ENCODE measurements around the gene F5.
"Not testable (repeated sequence)": the region's sequence is repeated elsewhere in the genome, so short reads cannot be mapped to it uniquely, and the experiment has no call there.

The F5 gene

GRCh38 chr1:169538998-169539871, 47.0 kb downstream of the F5 start:
- DNase-seq (ENCODE audit: low spot score), result no peak

DNA sequence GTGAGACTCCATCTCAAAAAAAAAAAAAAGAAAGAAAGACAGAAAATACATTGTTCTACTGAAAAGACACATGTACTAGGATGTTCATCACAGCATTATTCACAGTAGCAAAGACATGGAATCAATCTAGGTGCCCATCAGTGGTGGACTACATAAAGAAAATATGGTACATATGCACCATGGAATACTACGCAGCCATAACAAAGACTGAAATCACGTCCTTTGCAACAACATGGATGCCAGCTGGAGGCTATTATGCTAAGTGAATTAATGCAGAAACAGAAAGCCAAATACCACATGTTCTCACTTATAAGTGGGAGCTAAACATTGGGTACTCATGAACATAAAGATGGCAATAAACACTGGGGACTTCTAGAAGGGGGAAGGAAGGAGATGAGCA, 51.6 kb downstream of the F5 start:
- no peak for DNase-seq (ENCODE audit: low spot score)

DNA sequence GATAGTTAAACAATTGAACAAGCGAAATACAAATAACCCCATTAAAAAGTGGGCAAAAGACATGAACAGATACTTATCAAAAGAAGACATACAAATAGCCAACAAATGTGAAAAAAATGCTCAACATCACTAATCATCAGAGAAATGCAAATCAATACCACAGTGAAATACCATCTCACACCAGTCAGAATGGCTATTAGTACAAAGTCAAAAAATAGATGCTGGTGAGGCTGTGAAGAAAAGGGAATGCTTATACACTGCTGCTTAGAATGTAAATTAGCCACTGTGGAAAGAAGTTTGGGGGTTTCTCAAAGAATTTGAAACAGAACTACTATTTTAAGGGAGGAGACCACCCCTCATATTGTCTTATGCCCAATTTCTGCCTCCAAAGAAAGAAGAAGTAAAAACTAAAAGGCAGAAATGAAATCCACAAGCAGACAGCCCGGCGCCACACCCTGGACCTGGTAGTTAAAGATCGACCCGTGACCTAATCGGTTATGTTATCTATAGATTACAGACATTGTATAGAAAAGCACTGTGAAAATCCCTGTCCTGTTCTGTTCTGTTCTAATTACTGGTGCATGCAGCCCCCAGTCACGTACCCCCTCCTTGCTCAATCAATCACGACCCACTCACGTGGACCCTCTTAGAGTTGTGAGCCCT, 52.6 kb downstream of the F5 start:
- DNase-seq (ENCODE audit: low spot score), result not testable (repeated sequence)

GRCh38 chr1:169530448-169530847, 55.8 kb downstream of the F5 start:
- DNase-seq (ENCODE audit: low spot score), result no peak

DNA sequence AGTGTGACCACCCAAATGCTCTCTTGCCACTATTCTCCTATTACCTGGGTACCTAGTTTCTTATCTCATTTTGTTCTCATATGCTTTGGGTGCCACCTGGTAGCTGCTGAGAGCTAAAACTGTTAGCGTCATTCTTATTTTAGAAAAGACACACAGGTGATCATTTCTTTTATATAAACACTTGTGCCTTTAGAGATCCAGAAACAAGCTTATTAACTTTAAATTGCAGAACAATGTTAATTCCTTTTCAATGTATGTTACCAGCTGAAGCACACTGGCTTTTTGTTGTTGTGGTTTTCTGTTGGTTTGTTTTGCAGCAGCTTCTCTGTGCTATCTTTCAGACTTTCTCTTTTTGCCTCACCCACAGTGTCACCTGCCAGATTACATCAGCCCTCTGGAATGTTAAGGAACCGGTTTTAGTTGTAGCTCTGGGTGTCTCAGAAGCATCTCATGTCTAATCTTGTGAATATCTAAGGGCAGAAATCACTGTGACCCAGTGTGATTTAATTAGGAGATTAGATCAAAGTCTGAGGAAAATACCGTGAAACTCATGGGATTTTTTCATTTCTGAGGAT, 57.1 kb downstream of the F5 start:
- no peak for DNase-seq (ENCODE audit: low spot score)

- no peak for DNase-seq (ENCODE audit: low spot score)
Measured at GRCh38 chr1:169528215-169529067, 57.8 kb downstream of the F5 start.

GRCh38 chr1:169527451-169528214, 58.6 kb downstream of the F5 start:
- no peak for DNase-seq (ENCODE audit: low spot score)

DNA sequence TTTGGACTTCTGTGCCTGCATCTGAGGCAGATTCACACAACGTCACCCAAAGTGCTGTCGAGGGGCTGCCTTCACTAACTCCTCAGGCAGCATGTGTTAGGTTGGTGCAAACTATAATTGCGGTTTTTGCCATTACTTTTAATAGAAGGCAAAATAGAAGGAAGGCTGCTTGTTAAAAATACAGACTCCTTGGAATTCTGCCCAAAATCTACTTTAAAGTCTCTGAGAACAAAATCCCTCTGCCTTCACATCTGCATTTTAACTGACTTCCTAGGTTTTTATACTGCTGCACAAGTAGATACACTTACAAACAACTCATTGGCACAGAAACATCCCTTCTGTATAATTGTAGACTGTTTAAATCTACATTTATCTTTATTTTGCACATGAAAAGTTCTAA, 59.3 kb downstream of the F5 start:
- DNase-seq (ENCODE audit: low spot score), result no peak

- DNase-seq (ENCODE audit: low spot score), result no peak
Measured at GRCh38 chr1:169526120-169526832, 60.0 kb downstream of the F5 start.

DNA sequence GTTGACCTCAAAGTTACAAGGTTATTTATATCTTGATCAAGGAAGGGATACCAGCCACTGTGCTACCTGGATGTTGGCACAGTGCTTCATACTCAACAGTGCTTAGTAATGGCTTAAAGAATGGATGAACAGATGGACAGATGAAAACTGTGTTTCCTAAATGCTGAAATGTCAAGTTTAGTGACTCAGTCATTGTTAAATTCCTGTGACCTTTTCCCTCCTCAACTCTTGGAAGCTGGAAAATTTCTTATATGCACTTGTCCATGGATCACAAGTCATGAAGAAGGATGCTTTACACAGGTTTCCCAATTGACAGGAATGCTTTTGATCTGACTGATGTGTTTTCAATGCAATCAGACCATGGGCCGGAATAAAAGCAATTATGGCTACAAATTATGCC, 60.9 kb downstream of the F5 start:
- DNase-seq (ENCODE audit: low spot score), result no peak

DNA sequence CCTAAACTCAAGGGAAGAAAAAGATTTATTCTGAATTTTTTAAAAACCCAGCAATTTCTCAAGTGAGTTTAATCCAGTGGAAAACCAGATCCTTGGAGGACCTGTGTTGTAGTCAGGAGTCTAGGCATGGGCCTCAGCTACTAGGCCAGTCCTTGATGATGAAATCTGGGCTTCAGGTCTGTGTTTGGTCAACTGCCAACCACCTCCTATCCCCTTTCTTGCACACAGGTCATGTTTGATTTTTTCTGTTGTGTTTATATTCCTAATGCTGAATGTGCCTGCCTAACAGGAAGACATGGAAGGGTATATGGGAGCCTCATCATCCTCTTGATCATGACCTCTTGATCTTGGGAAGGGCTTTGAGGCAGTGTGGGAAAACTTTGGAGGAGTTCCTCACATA, 62.4 kb downstream of the F5 start:
- no peak for DNase-seq (ENCODE audit: low spot score)

- DNase-seq (ENCODE audit: low spot score), result no peak
Measured at GRCh38 chr1:169521226-169521625, 65.1 kb downstream of the F5 start.

GRCh38 chr1:169517558-169518186, 68.6 kb downstream of the F5 start:
- DNase-seq (ENCODE audit: low spot score), result no peak

DNA sequence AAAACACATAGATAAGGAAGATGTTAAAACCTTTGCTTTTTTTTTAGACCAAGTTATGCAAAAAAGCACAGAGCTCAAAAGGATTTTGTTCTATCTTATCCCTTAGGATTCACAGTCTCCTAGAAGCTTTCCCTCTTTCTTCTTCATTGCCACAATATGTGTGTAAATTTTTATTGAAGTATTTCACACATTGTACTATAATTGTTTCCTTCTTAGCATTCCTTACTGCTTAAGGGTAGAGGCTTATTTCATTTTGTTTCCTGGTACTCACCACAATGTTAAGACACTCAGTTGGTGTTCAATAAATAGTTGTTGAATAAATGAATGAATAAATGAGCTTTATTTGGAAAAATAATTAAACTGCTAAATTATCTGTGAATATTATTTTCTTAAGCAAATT, 70.6 kb downstream of the F5 start:
- DNase-seq (ENCODE audit: low spot score), result no peak

DNA sequence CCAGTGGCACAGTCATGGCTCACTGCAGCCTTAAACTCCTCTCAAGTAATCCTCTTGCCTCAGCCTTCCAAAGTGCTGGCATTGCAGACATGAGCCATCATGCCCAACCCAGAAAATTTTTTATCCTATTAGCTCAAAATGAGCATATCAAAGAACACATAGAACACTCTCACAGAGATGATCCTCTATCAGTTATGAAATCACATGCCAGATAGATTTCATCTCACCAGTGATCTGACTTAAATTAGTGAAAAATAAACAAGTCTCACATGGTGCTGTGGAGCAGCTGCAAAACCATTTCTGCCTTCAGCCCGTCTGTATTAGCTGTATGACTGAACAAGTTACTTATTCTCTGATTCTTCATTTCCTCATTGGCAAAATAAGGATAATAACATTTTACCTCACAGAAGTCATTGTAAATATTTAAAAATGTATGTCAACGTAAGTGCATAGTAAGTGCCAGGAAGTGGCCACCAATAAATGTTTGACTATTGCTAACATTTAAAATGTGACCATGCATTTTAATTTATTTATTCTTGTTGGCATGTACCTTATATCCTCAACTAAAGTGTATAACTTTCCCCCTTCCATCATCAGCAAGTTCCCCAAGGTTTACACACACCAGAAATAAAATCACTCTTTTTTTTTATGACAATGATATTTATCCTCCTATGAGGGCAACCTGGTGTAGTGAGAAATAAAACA, 71.6 kb downstream of the F5 start:
- DNase-seq (ENCODE audit: low spot score), result no peak

DNA sequence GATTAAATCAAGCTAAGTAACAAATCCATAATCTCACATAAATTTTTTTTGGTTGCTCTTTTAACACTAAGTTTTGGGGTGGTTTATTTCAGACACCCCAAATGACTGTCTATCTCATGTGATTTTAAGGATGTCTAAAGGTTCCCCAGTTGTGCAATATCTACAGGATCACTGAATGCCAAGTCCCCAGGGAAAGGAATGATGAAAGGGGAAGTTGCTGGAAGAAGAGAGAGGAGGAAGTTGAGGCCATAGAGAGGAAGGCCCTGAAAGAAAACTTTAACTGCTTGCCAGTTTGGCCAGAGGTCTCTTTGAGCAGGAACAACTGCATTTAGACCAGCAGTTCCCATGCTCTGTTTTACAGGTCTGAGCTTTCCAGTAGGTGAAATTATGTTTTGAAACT, 73.1 kb downstream of the F5 start:
- DNase-seq (ENCODE audit: low spot score), result no peak

DNA sequence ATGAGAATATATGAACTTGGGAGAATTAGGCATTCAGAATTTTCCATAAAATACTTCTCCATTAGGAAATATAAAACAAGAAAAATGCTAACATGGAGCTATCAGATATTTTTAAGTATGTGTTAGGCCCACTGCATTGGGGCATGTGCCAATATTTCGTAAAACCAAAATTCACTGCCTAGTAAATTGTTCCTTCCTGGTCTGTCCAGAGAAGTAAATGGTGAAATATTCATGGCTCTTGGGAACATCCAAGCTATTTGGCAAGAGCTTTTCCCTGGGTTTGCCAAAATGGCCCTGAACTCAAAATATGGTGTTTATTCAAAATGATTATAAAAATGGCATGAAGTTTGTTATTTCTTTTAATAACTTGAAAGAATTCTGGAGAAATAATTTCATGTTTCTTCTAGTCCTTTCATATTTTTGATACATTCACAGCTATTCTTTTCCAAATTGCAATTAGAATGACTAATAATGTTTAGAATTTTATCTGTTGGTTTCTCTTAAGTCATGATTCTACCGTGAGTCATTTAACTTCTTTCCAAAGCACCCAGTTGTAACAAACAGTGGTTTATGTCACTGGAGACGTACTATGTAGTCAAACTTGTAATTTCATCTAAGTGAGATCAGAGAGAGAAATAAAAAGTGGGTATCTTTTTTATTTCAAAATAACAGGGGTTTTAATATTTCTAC, 74.8 kb downstream of the F5 start:
- no peak for DNase-seq (ENCODE audit: low spot score)

GRCh38 chr1:169510060-169510459, 76.2 kb downstream of the F5 start:
- DNase-seq (ENCODE audit: low spot score), result no peak

DNA sequence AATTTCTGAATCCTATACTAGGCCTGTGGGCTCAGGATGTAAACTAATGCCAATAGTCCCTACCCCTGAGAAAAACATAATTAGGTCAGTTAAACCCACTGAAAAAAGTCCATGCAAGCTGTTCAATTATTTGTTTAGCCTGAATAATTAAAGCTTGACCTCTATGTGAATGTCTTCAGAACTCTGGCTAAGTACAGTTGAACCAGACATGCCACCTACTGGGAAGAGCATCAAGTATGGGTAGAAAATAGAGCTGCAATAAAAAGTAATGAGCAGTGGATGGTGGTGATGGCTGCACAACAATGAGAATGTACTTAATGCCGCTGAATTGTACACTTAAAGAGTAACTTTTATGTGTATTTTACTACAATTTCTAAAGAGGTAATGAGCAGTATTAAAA, 76.9 kb downstream of the F5 start:
- no peak for DNase-seq (ENCODE audit: low spot score)
